ENCODE measurements around the gene PACRG. TPM values are rescaled to one million over a fixed set of nuclear protein-coding genes. Genes with fewer than 3 reads are reported as not detected.

The PACRG gene
- total and polyA plus RNA-seq, 2 of the 13 experiments (the other 11 are each of a cell fraction or from before 2014, with no cell fraction given): 0.13 TPM; not detected in 1

- ATAC-seq (no peak), DNase-seq (ENCODE audit: low spot score) (no peak), FAIRE-seq (no peak)
- H3K9ac ChIP-seq (ENCODE audit: insufficient read depth, low read depth, low read length): no peak overlapping the region
- intact Hi-C loops (cut with micrococcal nuclease; ENCODE audit: unreplicated experiment) (no loop called here), in situ Hi-C loops (cut with HindIII; ENCODE audit: extremely low pct_ligation_motif_present, low pct_unique_long_range_greater_than_20kb) (no loop called here)
- H3K27ac ChIP-seq (ENCODE audit: extremely low read length, insufficient read depth, low read length): no peak overlapping the region
- no peaks in the 10 kb centered on the region for H3K79me2 ChIP-seq (ENCODE audit: insufficient read depth, low read length)
- H3K4me2 ChIP-seq (ENCODE audit: low read depth, low read length): no peak overlapping the region
- H4K20me1 ChIP-seq (ENCODE audit: insufficient read depth, low read length): no peaks in the 10 kb centered on the region
- peaks cover 22% of the 10 kb centered on the region for H3K9me3 ChIP-seq (ENCODE audit: low read length)
- no peak overlapping the region for H2AFZ ChIP-seq (ENCODE audit: low read length)
- H3K36me3 ChIP-seq (replicated peaks in 1 of 2; ENCODE audit: control insufficient read depth in 1 of 2, insufficient read depth in 2 of 2, low read length in 2 of 2): no peaks in the 10 kb centered on the region
- H3K4me3 ChIP-seq (replicated peaks in 1 of 3; ENCODE audit: insufficient read depth in 1 of 3, low read depth in 2 of 3, low read length in 3 of 3): no peak overlapping the region
- TF ChIP-seq THAP11 (CRISPR knock-in tag; IDR thresholded peaks at IDR 0.05) (no peak), HNRNPH1 (optimal IDR thresholded peaks at IDR 0.05; ENCODE audit: low read depth, low read length) (no peak), ZFYVE20 (CRISPR knock-in tag; IDR thresholded peaks at IDR 0.05; ENCODE audit: borderline replicate concordance, low read depth) (no peak), ASH2L (IDR thresholded peaks at IDR 0.05; ENCODE audit: insufficient read length, low read depth, low read length) (no peak), MED1 (CRISPR knock-in tag; IDR thresholded peaks at IDR 0.05) (no peak), ZNF382 (CRISPR knock-in tag; IDR thresholded peaks at IDR 0.05; ENCODE audit: borderline replicate concordance) (no peak), ZNF484 (CRISPR knock-in tag; IDR thresholded peaks at IDR 0.05; ENCODE audit: borderline replicate concordance, low read depth) (no peak), ZC3H4 (CRISPR knock-in tag; IDR thresholded peaks at IDR 0.05; ENCODE audit: borderline replicate concordance) (no peak), SETDB1 (CRISPR knock-in tag; IDR thresholded peaks at IDR 0.05; ENCODE audit: borderline replicate concordance) (no peak), BORCS8-MEF2B (CRISPR knock-in tag; IDR thresholded peaks at IDR 0.05) (no peak), MEIS1 (CRISPR knock-in tag; IDR thresholded peaks at IDR 0.05; ENCODE audit: borderline replicate concordance) (no peak), ZBTB10 (CRISPR knock-in tag; IDR thresholded peaks at IDR 0.05; ENCODE audit: borderline replicate concordance) (no peak), TFDP1 (CRISPR knock-in tag; IDR thresholded peaks at IDR 0.05; ENCODE audit: borderline replicate concordance) (no peak), KLF12 (CRISPR knock-in tag; IDR thresholded peaks at IDR 0.05; ENCODE audit: borderline replicate concordance) (no peak)
- TF ChIP-seq, protein P1, sequence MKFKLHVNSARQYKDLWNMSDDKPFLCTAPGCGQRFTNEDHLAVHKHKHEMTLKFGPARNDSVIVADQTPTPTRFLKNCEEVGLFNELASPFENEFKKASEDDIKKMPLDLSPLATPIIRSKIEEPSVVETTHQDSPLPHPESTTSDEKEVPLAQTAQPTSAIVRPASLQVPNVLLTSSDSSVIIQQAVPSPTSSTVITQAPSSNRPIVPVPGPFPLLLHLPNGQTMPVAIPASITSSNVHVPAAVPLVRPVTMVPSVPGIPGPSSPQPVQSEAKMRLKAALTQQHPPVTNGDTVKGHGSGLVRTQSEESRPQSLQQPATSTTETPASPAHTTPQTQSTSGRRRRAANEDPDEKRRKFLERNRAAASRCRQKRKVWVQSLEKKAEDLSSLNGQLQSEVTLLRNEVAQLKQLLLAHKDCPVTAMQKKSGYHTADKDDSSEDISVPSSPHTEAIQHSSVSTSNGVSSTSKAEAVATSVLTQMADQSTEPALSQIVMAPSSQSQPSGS (CRISPR knock-in tag; IDR thresholded peaks at IDR 0.05): no peak
- ChIA-PET CTCF (ENCODE audit: low intra/inter-chr PET ratio, low total read pairs) (no interaction called here), POLR2A (no interaction called here)
- BruUV-seq (replicated peaks): no TSS peak
- no peaks in the 10 kb centered on the region for H3K27me3 ChIP-seq (ENCODE audit: control insufficient read depth in 1 of 2, insufficient read depth in 2 of 2, low read length in 2 of 2)
- no peaks in the 10 kb centered on the region for H3K4me1 ChIP-seq (ENCODE audit: insufficient read depth, low read length)
Measured at GRCh38 chr6:162772466-162772865, 44.7 kb downstream of the PACRG start.
